ENCODE measurements around the gene CDT1. TPM values are rescaled to one million over a fixed set of nuclear protein-coding genes. Genes with fewer than 3 reads are reported as not detected.
A peak's percentile ranks its signal among the peaks of the same experiment; 100 is the strongest.

The CDT1 gene
- total and polyA plus RNA-seq, 2 experiments from 2014 or later: 5.1 to 5.2 TPM

- H3K4me2 ChIP-seq: peak overlapping the region; percentile 92
- peaks cover 20% of the 10 kb centered on the region for H3K79me2 ChIP-seq
- TF ChIP-seq, protein P1, sequence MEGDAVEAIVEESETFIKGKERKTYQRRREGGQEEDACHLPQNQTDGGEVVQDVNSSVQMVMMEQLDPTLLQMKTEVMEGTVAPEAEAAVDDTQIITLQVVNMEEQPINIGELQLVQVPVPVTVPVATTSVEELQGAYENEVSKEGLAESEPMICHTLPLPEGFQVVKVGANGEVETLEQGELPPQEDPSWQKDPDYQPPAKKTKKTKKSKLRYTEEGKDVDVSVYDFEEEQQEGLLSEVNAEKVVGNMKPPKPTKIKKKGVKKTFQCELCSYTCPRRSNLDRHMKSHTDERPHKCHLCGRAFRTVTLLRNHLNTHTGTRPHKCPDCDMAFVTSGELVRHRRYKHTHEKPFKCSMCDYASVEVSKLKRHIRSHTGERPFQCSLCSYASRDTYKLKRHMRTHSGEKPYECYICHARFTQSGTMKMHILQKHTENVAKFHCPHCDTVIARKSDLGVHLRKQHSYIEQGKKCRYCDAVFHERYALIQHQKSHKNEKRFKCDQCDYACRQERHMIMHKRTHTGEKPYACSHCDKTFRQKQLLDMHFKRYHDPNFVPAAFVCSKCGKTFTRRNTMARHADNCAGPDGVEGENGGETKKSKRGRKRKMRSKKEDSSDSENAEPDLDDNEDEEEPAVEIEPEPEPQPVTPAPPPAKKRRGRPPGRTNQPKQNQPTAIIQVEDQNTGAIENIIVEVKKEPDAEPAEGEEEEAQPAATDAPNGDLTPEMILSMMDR (IDR thresholded peaks at IDR 0.05; ENCODE audit: poor library complexity): no peak
- TF ChIP-seq EZH2 (IDR thresholded peaks at IDR 0.05; ENCODE audit: borderline replicate concordance) (no peak), EZH2phosphoT487 (IDR thresholded peaks at IDR 0.05; ENCODE audit: low read depth, severe bottlenecking, unreplicated experiment) (no peak)
- peaks cover 14% of the 10 kb centered on the region for H3K4me1 ChIP-seq (ENCODE audit: insufficient read depth)
- H3K9me2 ChIP-seq (replicated peaks; ENCODE audit: insufficient read depth): no peaks in the 10 kb centered on the region
- DNase-seq (ENCODE audit: low spot score): no peak
- no peak overlapping the region for H2AFZ ChIP-seq
- no peaks in the 10 kb centered on the region for H4K20me1 ChIP-seq (ENCODE audit: insufficient read depth, poor library complexity, severe bottlenecking)
- WGBS (ENCODE audit: low lambda C conversion rate, missing lambda C conversion rate): 96% methylated on average over 20 of the region's 22 CpGs
- H3K4me3 ChIP-seq: no peak overlapping the region
- no peak overlapping the region for H3K27ac ChIP-seq
- H3K36me3 ChIP-seq (replicated peaks; ENCODE audit: insufficient read depth, low read depth): no peaks in the 10 kb centered on the region
- no peaks in the 10 kb centered on the region for H3K9me3 ChIP-seq (ENCODE audit: low read depth)
- no peaks in the 10 kb centered on the region for H3K27me3 ChIP-seq
These were observed 1.7 kb downstream of the CDT1 start for GRCh38 chr16:88805340-88805715.

GRCh38 chr16:88805887-88806393 lies 2.4 kb downstream of the CDT1 start:
- Histone ChIP-seq H3K4me1 (ENCODE audit: insufficient read depth) (peaks cover 20% of the 10 kb centered on the region), H4K20me1 (ENCODE audit: insufficient read depth, poor library complexity, severe bottlenecking) (peaks cover 6% of the 10 kb centered on the region), H3K9me3 (ENCODE audit: low read depth) (no peaks in the 10 kb centered on the region), H3K9me2 (replicated peaks; ENCODE audit: insufficient read depth) (no peaks in the 10 kb centered on the region), H2AFZ (no peak overlapping the region), H3K79me2 (peaks cover 26% of the 10 kb centered on the region), H3K36me3 (replicated peaks; ENCODE audit: insufficient read depth, low read depth) (no peaks in the 10 kb centered on the region), H3K4me3 (no peak overlapping the region), H3K4me2 (no peak overlapping the region), H3K27me3 (no peaks in the 10 kb centered on the region), H3K27ac (no peak overlapping the region)
- DNase-seq (ENCODE audit: low spot score): no peak
- WGBS (ENCODE audit: low lambda C conversion rate, missing lambda C conversion rate): 95% methylated on average over 21 of the region's 21 CpGs
- TF ChIP-seq EZH2phosphoT487 (IDR thresholded peaks at IDR 0.05; ENCODE audit: low read depth, severe bottlenecking, unreplicated experiment): no peak
- TF ChIP-seq EZH2 (IDR thresholded peaks at IDR 0.05; ENCODE audit: borderline replicate concordance): no peak
- TF ChIP-seq, protein P1 (IDR thresholded peaks at IDR 0.05; ENCODE audit: poor library complexity): no peak

- Histone ChIP-seq H3K27me3 (no peaks in the 10 kb centered on the region), H3K9me2 (replicated peaks; ENCODE audit: insufficient read depth) (no peaks in the 10 kb centered on the region), H3K9me3 (ENCODE audit: low read depth) (no peaks in the 10 kb centered on the region), H3K4me3 (no peak overlapping the region), H3K4me1 (ENCODE audit: insufficient read depth) (peaks cover 22% of the 10 kb centered on the region), H3K79me2 (peaks cover 29% of the 10 kb centered on the region), H4K20me1 (ENCODE audit: insufficient read depth, poor library complexity, severe bottlenecking) (peaks cover 6% of the 10 kb centered on the region), H3K27ac (no peak overlapping the region), H3K36me3 (replicated peaks; ENCODE audit: insufficient read depth, low read depth) (no peaks in the 10 kb centered on the region), H2AFZ (no peak overlapping the region), H3K4me2 (no peak overlapping the region)
- no peak for DNase-seq (ENCODE audit: low spot score)
- TF ChIP-seq EZH2phosphoT487 (IDR thresholded peaks at IDR 0.05; ENCODE audit: low read depth, severe bottlenecking, unreplicated experiment) (no peak), EZH2 (IDR thresholded peaks at IDR 0.05; ENCODE audit: borderline replicate concordance) (no peak)
- TF ChIP-seq, protein P1 (IDR thresholded peaks at IDR 0.05; ENCODE audit: poor library complexity): no peak
- WGBS (ENCODE audit: low lambda C conversion rate, missing lambda C conversion rate): 94% methylated on average over 26 of the region's 27 CpGs
These were observed 3.0 kb downstream of the CDT1 start for GRCh38 chr16:88806491-88807111.
